HG03457 (cell line): ENCODE measurements around the gene FGF2.
A peak's percentile ranks its signal among the peaks of the same experiment; 100 is the strongest.
"Not testable (repeated sequence)": the region's sequence is repeated elsewhere in the genome, so short reads cannot be mapped to it uniquely, and the experiment has no call there.

ENCODE experiments used
- ATAC-seq: cut with Tn5 transposase; IDR thresholded peaks from one replicate; pipeline ENCODE4 v1.9.1; 2021; ENCODE audit warnings: moderate number of reproducible peaks; ENCODE audit not compliant: unreplicated experiment

The FGF2 gene

DNA sequence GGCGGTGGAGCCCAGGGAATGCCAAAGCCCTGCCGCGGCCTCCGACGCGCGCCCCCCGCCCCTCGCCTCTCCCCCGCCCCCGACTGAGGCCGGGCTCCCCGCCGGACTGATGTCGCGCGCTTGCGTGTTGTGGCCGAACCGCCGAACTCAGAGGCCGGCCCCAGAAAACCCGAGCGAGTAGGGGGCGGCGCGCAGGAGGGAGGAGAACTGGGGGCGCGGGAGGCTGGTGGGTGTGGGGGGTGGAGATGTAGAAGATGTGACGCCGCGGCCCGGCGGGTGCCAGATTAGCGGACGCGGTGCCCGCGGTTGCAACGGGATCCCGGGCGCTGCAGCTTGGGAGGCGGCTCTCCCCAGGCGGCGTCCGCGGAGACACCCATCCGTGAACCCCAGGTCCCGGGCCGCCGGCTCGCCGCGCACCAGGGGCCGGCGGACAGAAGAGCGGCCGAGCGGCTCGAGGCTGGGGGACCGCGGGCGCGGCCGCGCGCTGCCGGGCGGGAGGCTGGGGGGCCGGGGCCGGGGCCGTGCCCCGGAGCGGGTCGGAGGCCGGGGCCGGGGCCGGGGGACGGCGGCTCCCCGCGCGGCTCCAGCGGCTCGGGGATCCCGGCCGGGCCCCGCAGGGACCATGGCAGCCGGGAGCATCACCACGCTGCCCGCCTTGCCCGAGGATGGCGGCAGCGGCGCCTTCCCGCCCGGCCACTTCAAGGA, at the start of gene FGF2:
Gene FGF2 (plus strand): TSS at position 279 of the 705 bp plus-strand sequence. CDS start 344 bp downstream, at position 623.
- peak; percentile 7 for ATAC-seq

DNA sequence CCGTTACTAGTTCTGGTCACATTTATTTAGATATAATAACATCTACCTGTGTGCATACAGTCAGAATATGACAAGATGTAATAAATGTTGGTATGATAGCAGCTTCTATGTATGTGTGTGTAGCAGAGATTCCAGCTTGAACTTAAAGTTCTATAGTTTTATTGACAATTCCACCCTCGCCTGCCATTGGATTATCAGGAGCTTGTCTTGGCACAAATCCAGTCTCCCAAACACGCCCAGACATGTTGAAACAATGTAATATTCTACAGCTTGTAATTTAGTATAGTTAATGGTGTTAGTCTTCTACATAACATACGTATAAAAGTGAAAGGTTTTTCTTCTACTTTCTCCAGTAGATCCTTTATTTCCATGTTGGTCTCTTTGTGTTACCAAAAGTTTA, 49.7 kb upstream of the FGF2 start:
- ATAC-seq = no peak

DNA sequence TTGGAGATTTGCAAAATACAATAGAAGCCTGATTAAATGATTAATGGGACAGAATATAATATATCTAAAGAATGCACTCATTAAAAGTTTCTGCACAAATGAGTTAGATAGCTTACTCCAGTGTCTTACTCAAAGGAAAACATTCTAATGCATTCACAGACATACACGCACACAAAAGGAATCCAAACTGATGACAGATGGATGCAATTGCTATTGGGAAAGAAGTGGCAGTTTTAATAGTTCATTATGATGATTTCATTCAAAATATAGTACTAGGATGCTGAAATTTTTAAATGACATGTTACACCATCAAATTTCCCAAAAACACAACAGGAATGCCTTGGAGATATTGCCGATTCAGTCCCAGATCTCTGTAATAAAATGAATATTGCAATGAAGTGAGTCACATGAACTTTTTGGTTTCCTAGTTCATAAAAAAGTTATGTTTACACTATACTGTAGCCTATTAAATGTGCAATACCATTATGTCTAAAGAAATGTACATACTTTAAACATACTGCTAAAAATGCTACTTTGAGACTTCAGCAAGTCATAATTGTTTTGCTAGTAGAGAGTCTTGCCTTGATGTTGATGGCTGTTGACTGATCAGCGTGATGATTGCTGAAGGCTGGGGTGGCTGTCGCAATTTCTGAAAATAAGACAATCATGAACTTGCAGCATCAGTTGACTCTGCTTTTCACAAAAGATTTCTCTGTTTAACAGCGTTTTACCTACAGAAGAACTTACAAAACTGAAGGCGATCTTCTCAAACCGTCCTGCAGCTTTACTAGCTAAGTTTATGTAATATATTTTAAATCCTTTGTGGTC, 48.6 kb upstream of the FGF2 start:
- no peak for ATAC-seq

DNA sequence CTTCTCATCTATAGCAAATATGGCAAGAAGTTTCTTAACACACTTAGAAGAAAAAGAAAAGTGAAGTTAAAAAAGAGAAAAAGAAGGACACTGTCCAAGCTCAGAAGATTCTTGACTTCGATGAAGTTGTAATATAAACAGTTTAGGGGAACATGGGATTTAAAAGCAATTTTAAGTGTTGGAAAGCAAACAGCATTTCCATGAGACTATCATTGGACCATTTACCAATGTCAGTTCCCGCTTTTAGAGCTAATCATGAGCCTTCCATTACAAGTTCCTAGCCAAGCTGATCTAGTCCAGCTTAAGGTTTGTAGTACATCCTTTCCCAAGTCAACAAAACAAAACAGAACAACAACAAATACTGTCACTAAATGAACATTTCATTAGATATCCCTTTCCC, 45.1 kb upstream of the FGF2 start:
- ATAC-seq = no peak

DNA sequence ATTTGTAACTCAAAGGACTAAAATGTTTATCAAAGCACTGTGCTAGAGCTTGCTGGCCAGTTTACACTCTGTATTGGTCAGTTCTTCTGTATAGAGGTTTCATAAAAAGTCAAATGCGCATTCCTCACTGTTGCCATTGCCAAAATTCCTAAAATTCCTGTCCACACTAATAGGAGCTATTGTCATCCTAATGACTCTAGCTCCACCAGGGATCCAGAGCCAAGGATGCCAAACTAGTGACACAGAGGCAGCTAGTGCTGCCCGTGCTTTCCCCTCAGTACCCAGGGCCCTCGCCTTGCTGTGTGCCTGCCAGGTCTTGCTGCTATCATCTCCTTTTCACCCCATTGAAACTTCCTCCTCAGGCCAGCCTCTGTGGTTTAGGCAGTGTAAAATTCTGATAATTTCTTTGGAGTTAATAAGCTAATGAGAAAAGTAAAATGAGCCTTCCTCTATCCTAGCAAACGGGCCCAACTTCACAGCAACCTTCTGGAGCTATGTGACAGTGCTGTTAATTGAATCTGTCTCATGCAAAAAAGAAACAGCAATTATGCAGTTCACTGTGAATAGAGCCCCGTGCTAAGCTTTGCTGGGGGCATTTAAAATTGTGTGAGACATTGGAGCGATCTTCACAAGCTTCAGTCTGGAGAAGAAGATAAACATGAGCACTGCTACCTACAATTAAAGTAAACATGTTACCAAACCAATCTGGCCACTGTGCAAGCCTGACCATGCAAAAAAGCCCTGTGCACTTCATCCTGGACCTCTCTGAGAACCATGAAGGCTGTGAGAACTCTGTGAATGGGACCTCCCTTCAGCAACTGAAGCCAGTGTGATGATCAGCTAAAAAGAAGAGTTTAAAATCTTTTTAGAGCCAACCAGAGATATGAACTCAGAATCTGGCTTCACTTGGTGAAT, 43.1 kb upstream of the FGF2 start:
- no peak for ATAC-seq

DNA sequence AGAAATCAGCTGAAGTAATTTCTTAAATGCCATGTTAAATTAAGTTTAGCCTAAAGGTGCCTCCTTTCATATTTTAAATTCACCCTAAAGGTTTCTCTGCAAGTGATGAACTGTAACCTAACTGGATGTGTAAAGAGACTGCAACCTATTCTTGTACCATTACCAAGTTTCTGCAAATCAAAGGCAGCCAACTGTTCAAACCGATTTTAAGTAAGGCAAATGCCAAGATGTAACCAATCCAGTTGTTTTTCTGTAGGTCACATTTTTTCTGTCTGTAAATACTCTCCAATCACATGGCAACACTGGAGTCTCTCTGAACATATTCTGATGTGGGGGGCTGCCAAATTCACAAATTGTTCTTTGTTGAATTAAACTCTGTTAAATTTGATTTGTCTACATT, 42.4 kb upstream of the FGF2 start:
- ATAC-seq = no peak

DNA sequence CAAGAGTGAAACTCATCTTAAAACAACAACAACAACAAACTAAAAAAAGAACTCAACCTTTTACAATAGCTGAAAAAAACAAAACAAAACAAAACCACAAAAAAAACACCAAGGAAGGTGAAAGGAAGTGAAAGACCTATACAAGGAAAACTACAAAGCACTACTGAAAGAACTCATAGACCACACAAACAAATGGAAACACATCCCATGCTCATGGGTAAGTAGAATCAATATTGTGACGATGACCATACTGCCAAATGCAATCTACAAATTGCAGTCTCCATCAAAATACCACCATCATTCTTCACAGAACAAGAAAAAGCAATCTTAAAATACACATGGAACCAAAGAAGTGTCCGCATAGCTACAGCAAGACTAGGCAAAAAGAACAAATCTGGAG, 41.5 kb upstream of the FGF2 start:
- no peak for ATAC-seq

DNA sequence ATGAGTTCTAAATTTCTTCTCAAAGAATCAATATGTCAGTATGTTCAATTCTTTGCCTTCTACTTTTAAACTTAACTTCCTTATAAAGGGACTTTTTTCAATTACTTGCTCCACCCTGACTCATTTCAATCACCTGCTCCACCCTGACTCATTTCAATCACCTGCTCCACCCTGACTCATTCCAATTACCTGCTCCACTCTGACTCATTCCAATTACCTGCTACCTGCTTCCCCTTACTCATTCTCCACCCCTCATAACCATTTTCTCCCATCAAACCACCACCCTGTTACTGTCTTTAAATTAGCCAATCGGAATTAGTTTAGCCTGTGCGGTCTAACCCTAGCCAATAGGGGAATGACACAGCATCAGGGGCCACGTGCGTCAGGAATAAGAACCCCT, 40.3 kb upstream of the FGF2 start:
- ATAC-seq = not testable (repeated sequence)

DNA sequence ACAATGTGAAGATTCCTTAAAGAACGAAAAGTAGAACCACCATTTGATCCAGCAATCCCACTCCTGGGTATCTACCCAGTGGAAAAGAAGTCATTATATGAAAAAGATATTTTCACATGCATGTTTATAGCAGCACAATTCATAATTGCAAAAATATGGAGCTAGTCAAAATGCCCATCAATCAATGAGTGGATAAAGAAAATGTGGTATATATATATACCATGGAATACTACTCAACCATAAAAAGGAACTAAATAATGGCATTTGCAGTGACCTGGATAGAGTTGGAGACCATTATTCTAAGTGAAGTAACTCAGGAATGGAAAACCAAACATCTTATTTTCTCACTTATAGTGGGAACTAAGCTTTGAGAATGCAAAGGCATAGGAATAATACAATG, 39.7 kb upstream of the FGF2 start:
- not testable (repeated sequence) for ATAC-seq

DNA sequence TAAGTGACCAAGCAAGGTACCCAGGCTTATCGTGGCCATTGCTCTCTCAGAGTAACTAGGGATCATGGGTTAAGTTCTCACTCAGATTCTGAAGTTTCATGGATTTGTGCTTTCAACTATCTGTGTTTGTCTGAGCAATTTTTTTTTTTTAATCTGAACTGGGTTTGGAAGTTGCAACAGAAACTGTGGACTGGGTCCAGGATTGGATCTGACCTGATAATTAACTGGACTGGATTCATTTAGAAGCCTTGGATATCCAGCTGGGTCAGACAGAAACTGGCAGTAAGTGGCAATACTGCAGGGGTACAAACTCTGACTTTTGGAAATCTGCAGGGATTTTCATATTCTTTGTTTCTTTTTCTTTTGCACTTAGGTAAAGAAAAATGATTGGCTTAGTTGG, 38.7 kb upstream of the FGF2 start:
- ATAC-seq = no peak

DNA sequence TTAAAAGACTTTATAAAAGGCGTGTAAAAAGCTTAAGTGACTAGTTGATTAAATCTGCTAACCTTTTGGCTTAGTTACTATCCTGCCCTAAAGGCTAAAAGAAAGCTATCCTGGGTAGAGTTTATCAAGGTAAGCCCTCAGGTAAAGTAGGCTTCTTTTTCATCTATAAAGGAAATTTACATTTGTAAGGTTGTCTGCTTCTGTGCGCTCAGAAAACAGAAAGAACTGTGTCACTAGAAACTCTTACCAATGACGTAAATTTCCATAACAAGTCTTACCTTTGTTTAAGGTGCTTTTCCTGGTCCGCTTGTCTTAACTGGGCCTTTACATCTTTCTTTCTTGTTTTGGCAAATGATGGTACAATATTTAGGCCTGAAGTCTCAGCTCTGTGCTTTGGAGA, 37.7 kb upstream of the FGF2 start:
- ATAC-seq = no peak

DNA sequence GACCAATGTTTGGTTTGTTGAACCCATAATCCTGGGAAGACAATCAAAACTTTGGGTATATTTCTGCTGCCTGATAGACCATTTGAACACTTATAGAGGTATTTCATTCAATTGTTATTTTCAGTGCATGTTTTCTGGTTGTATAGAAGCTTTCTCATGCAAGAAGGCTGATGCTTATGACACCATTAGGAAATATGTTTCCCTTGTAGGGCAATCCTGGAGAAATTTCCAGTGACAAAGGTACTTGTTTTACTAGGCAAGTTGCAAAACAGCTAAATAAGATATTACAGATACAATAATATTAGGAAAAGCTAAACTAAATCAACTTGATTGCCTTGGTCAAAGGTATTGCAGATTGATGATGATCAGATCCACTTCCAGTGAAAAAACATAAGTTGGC, 32.8 kb upstream of the FGF2 start:
- no peak for ATAC-seq

DNA sequence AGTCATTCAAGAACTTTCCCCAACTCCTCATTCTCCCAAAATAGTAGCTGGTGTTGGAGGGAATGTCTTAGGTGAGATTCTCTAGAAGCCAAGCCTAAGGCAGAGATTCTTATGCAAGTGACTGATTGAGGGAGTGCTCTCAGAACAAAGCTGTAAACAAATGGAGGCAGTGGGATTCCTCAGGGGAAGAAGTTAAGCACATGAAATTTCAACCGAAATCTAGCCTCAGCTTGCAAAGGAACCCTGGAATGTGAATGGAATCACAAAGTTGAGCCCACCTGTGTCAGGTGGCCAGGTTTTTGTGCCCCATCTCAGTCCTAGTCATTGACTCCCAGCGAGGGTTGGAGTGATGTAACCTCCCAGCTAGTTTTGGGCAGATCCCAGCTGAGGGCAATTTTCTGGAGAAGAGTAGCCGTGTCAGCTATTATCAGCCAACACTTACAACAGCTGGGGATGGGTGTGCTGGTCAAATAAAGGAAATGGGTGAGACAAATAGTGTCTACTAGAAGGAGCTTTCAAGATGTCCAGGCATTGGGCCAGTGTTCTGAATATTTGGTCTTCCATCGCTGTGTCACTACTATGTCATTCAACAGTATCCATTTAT, 29.7 kb upstream of the FGF2 start:
- ATAC-seq = no peak

DNA sequence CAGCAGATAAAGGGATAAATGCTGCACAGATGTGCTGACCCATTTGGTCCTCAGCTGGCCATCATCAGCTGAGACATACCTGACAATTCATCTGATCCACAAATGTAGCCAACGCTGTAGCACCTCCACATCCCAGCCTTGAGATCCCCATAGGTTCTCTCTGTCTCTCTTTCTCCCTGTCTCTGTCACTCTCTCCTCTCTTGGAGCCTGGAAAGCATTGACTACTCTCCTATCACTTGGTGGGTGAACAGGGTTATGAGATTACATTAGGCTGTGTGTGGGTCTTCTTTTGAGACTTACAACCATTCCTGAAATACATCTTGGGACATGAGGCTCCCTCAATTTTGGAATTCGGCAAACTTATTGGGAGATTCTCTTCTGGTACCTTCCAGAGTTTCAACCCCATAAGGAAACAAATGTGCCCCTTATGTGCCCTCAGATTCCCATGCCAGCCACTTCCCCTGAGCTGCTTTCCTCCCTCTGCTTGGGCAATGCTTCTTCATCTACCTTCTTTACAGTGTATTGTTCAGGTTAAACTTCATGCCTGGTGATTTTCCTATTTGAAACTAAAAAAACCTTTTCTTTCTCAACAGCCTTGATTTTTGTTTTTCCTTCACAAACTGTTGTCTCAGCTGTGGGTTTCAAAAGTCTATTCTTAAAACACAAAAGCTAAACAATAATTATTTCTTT, 29.1 kb upstream of the FGF2 start:
- ATAC-seq = no peak

DNA sequence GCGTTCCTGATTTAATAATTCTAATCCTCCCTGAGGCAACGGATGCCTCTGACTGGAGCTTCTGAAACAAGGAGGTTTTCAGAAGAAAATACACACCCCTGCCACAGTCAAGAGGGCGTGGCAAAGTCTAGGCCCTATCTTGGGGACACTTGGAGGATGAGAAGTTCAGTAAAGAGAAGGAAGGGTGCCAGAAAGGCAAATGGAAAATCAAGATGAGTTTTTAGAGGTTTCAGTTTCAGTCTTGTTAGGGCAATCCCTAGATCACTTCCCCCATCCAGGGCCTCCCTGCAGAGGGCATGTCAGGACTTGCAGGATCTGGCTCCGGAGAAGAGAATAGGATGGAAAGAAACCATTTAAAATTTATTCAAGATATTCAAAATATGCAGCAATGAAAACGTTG, 28.5 kb upstream of the FGF2 start:
- no peak for ATAC-seq

DNA sequence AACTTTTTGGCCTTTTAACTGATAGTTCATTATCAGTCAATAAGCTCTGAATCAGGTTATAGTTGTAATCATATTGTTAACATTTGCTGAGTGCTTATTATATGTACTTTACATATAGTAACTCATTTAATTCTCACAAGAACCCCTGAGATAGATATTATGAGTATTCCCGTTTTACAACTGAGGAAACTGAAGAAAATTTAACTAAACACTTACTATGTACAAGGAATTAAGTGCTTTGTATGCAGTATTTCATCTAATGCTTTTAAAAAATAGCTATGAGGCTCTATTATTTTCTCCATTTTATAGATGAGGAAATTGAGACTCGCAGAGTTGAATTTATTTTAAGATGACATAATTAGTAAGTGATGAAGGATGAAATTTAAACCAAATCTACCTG, 27.7 kb upstream of the FGF2 start:
- no peak for ATAC-seq

DNA sequence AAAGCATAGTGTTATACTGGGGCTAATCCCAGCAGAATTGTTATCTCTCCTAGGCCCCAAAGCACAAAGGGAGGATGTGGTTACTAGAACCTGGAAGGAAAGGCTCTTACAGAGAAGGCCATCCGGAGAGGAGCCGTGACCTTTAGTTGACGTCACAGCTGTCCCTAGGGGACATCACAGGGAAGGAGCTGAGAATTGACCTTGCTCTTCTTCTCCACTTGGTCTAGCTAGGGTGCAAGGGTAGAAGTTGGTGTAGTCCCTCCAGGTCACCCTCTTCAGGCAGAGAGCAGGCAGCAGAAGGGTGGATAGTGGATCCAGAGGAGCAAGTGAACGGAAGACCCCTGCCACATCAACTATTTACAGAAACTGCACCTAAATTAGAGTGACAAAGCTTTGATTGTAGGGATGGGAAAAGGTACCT, 22.8 kb upstream of the FGF2 start:
- ATAC-seq = no peak

DNA sequence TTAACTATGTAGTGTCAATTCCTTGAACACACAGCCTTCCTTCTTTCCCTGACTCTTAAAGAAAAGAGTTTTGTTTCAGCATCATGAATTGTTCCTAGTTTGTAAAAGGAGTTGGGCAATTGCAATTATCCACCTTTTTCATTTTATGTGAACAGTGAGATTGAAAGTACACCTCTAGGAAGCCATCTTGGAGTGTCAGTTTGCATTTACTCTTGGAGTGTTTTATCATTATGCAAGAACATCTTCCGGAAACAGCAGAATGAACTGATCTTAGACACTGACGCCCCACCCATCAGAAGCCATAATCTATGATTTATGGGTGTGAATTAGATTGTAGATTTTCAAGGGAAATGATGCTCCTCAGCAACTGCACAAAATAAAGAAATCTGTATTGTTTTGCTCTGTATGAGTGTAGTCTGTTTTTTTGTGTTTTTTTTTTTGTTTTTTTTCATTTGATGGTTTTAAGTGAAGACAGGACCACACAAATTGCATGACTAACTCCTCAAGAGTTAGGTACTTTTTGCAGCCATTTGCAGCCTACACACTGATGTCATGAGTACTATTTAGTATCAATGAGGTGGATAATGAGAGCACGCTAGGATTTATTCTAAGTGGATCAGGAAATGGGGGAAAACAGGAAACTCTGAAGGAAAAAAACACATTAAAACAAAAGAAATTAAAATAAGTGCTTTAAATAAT, 19.5 kb upstream of the FGF2 start:
- no peak for ATAC-seq

DNA sequence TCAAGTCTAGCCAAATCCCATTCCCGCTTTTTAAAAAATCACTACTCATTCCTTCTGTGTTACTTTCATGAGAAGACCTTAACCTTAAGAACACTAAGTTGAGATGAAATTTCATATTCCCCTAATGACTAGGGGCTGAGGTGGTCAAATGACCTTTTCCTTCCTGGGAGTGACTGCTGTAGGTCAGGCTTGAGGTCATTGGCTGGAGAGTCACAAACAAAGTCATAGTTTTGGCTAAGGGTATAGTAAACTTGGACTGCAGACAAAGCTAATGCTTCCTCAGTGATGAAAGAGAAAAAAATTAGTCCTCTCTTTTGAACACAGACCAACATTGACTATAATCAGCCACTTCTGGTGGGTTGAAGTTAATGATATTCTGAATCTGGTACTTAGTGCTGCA, 16.0 kb upstream of the FGF2 start:
- ATAC-seq = no peak

DNA sequence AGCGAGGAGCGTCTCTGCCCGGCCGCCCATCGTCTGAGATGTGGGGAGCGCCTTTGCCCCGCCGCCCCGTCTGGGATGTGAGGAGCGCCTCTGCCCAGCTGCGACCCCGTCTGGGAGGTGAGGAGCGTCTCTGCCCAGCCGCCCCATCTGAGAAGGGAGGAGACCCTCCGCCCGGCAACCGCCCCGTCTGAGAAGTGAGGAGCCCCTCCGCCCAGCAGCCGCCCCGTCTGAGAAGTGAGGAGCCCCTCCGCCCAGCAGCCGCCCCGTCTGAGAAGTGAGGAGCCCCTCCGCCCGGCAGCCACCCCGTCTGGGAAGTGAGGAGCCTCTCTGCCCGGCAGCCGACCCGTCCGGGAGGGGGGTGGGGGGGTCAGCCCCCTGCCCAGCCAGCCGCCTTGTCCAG, 14.8 kb upstream of the FGF2 start:
- not testable (repeated sequence) for ATAC-seq
